ENCODE measurements around the gene HSD17B3. TPM values are rescaled to one million over a fixed set of nuclear protein-coding genes. Genes with fewer than 3 reads are reported as not detected.
"Not testable (repeated sequence)": the region's sequence is repeated elsewhere in the genome, so short reads cannot be mapped to it uniquely, and the experiment has no call there.

Gene HSD17B3
- total and polyA plus RNA-seq, 4 donors, result 0.20 to 0.84 (median 0.49) TPM

DNA sequence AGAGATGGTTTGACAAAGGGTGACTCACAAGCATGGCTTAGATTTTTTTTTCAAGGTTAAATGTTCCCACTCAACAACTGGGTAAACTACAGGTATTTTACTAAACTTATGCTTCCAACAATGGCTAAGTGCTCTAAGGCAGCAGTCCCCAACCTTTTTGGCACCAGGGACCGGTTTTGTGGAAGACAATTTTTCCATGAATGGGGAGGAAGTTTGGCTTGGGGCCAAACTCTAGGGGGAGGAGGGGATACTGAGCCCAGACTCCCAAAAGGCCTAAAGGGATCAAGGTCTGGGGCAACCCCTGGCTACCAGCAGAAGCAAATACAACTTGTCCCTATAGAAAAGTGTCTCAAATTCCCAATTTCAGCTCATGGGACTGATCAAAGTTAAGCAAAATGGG lies 32.0 kb upstream of the HSD17B3 start:
- Histone ChIP-seq H3K9me3 (ENCODE audit: control insufficient read depth, insufficient read depth, low read length) (no peaks in the 10 kb centered on the region), H3K4me1 (ENCODE audit: control insufficient read depth, insufficient read depth, low read length) (no peaks in the 10 kb centered on the region), H3K36me3 (ENCODE audit: control insufficient read depth, insufficient read depth, low read length) (no peaks in the 10 kb centered on the region), H3K27ac (ENCODE audit: low read depth, low read length) (no peak overlapping the region), H3K4me3 (ENCODE audit: low read depth, low read length) (no peak overlapping the region), H3K27me3 (ENCODE audit: control insufficient read depth, insufficient read depth, low read length) (no peaks in the 10 kb centered on the region)
- DNase-seq (ENCODE audit: low read depth in 4 of 6, low spot score in 6 of 6), result no peak
- no CpG with 5 or more reads among the region's 1 CpG for WGBS (ENCODE audit: insufficient coverage)

DNA sequence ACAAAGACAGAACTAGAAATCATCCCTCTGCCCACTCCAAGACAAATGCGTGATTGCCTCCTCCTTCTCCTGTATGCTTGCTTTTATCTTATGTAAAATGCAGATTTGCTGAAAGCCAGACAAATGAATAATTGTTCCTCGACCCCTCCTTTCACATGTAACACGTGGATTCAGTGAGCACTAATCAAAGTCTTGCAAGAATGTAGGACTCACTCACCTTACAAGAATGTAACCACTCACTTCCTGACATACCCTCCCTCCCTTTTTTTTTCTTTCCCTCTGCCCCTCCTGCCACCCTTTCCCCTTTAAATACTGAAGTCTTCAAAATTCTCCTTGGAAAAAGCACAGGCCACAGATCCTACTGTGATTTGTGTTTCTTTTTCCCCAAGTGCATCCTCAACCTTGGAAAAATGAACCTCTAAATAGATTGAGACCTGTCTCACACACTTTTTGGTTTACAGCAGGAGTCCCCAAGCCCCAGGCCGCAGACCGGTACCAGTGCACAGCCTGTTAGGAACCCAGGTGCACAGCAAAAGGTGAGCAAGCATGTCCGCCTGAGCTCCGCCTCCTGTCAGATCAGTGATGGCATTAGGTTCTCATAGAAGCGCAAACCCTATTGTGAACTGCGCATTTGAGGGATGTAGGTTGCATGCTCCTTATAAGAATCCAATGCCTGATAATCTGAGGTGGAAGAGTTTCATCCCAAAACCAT lies 29.4 kb upstream of the HSD17B3 start:
- Histone ChIP-seq H3K4me1 (ENCODE audit: control insufficient read depth, insufficient read depth, low read length) (no peaks in the 10 kb centered on the region), H3K27me3 (ENCODE audit: control insufficient read depth, insufficient read depth, low read length) (no peaks in the 10 kb centered on the region), H3K4me3 (ENCODE audit: low read depth, low read length) (no peak overlapping the region), H3K9me3 (ENCODE audit: control insufficient read depth, insufficient read depth, low read length) (no peaks in the 10 kb centered on the region), H3K27ac (ENCODE audit: low read depth, low read length) (no peak overlapping the region), H3K36me3 (ENCODE audit: control insufficient read depth, insufficient read depth, low read length) (no peaks in the 10 kb centered on the region)
- WGBS (ENCODE audit: insufficient coverage), result 85% methylated on average over 6 of the region's 9 CpGs
- no peak for DNase-seq (ENCODE audit: low read depth in 4 of 6, low spot score in 6 of 6)

DNA sequence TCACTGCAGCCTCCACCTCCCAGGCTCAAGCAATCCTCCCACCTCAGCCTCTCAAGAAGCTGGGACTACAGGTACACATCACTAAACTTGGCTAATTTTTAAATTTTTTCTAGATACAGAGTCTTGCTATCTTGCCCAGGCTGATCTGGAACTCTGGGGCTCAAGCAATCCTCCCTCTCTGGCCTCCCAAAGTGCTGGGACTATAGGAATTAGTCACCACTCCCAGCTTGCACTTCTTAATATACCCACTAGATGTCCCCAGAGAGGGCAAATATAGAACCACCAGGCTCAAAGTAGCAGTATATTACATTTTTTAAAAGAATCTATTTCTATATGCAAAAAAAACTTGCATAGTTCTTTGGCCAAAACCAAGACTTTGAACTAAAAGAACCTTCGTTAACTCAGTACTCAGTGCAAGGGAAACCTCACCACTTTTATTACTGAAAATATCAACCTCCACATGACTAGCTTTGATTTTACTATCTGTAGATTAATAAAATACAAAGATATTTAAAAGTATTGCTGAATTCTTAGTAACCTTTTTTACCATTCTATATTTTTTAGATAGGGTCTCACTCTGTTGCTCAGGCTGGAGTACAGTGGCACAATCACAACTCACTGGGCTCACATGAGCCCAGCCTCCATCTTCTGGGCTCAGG lies 25.8 kb upstream of the HSD17B3 start:
- H3K4me3 ChIP-seq (ENCODE audit: low read depth, low read length), result no peak overlapping the region
- no peaks in the 10 kb centered on the region for H3K4me1 ChIP-seq (ENCODE audit: control insufficient read depth, insufficient read depth, low read length)
- H3K9me3 ChIP-seq (ENCODE audit: control insufficient read depth, insufficient read depth, low read length), result no peaks in the 10 kb centered on the region
- H3K27me3 ChIP-seq (ENCODE audit: control insufficient read depth, insufficient read depth, low read length), result no peaks in the 10 kb centered on the region
- peak in 3 of 6 donors; percentile 42 to 82 (median 78) for DNase-seq (ENCODE audit: low read depth in 4 of 6, low spot score in 6 of 6)
- no peaks in the 10 kb centered on the region for H3K36me3 ChIP-seq (ENCODE audit: control insufficient read depth, insufficient read depth, low read length)
- no peak overlapping the region for H3K27ac ChIP-seq (ENCODE audit: low read depth, low read length)
- no CpG with 5 or more reads among the region's 1 CpG for WGBS (ENCODE audit: insufficient coverage)

DNA sequence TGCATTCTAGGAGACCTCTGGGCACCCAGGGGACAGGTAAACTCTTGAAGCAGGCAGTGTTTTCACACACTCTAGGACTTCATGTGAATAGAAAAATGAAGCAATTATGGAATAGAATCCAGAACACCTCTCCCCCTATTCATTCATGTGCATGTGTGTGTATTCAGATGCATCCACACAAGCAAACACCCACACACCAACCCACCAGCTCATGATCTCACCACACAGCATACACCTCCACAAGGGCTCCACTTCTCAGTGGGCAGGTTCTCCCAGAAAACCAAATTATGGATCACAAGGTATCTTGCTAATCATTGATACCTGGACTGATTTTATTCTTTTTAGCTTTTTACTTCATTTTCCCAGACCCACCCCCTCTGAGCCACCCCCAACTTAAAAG lies 21.2 kb upstream of the HSD17B3 start:
- Histone ChIP-seq H3K27ac (ENCODE audit: low read depth, low read length) (no peak overlapping the region), H3K4me3 (ENCODE audit: low read depth, low read length) (no peak overlapping the region), H3K4me1 (ENCODE audit: control insufficient read depth, insufficient read depth, low read length) (no peaks in the 10 kb centered on the region), H3K27me3 (ENCODE audit: control insufficient read depth, insufficient read depth, low read length) (no peaks in the 10 kb centered on the region), H3K36me3 (ENCODE audit: control insufficient read depth, insufficient read depth, low read length) (no peaks in the 10 kb centered on the region), H3K9me3 (ENCODE audit: control insufficient read depth, insufficient read depth, low read length) (no peaks in the 10 kb centered on the region)
- no peak for DNase-seq (ENCODE audit: low read depth in 4 of 6, low spot score in 6 of 6)

DNA sequence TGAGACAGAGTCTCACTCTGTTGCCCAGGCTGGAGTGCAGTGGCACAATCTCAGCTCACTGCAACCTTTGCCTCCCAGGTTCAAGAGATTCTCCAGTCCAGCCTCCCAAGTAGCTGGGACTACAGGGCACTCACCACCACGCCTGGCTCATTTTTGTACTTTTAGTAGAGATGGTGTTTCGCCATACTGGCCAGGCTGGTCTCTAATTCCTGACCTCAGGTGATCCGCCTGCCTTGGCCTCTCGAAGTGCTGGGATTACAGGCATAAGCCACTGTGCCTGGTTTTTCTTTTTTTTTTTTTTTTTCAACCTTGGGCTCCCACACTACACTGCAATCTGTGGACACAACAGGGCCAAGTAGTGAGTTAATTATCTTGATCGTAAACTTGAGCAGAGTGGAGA lies 20.8 kb upstream of the HSD17B3 start:
- not testable (repeated sequence) for H3K36me3 ChIP-seq (ENCODE audit: control insufficient read depth, insufficient read depth, low read length); H3K4me3 ChIP-seq (ENCODE audit: low read depth, low read length); H3K27ac ChIP-seq (ENCODE audit: low read depth, low read length); H3K9me3 ChIP-seq (ENCODE audit: control insufficient read depth, insufficient read depth, low read length); H3K27me3 ChIP-seq (ENCODE audit: control insufficient read depth, insufficient read depth, low read length); H3K4me1 ChIP-seq (ENCODE audit: control insufficient read depth, insufficient read depth, low read length); DNase-seq (ENCODE audit: low read depth in 4 of 6, low spot score in 6 of 6)
- WGBS (ENCODE audit: insufficient coverage), result 95% methylated on average over 4 of the region's 5 CpGs

DNA sequence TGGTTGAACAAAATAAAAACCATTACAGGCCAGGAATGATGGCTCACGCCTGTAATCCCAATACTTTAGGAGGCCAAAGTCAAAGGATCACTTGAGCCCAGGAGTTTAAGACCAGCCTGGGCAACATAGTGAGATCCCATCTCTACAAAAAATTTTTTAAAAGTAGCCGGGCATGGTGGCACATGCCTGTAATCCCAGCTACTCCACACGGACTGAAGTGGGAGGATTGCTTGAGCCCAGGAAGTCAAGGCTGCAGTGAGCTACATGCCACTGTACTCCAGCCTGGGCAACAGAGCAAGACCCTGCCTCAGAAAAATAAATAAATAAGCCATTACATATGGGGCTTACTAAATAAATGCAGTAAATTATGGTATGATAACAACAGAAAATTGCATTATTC lies 20.2 kb upstream of the HSD17B3 start:
- H3K27me3 ChIP-seq (ENCODE audit: control insufficient read depth, insufficient read depth, low read length); H3K27ac ChIP-seq (ENCODE audit: low read depth, low read length); H3K4me3 ChIP-seq (ENCODE audit: low read depth, low read length); H3K9me3 ChIP-seq (ENCODE audit: control insufficient read depth, insufficient read depth, low read length); DNase-seq (ENCODE audit: low read depth in 4 of 6, low spot score in 6 of 6); H3K36me3 ChIP-seq (ENCODE audit: control insufficient read depth, insufficient read depth, low read length); H3K4me1 ChIP-seq (ENCODE audit: control insufficient read depth, insufficient read depth, low read length): not testable (repeated sequence)
- WGBS (ENCODE audit: insufficient coverage), result 100% methylated on average over 2 of the region's 3 CpGs

DNA sequence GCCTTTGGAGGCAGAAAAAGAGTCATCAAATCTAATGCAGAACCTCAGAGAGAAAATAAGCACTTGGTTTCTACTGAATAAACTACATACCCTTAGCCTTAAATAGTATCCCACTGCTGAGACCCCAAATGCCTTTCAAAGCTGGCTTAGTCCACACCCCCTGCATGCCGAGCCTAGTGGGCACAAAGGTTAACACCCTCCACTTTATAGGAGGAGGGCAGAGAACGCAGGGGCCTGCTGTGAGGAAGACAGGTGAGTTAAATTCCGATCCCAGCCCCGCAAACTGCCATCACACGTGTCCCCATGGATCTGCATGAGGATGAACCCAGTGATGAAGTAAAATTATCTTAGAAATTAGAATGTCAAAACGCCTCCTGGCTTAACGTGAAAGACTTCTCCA lies 19.5 kb upstream of the HSD17B3 start:
- WGBS (ENCODE audit: insufficient coverage), result no CpG with 5 or more reads among the region's 7 CpGs
- H3K36me3 ChIP-seq (ENCODE audit: control insufficient read depth, insufficient read depth, low read length), result no peaks in the 10 kb centered on the region

DNA sequence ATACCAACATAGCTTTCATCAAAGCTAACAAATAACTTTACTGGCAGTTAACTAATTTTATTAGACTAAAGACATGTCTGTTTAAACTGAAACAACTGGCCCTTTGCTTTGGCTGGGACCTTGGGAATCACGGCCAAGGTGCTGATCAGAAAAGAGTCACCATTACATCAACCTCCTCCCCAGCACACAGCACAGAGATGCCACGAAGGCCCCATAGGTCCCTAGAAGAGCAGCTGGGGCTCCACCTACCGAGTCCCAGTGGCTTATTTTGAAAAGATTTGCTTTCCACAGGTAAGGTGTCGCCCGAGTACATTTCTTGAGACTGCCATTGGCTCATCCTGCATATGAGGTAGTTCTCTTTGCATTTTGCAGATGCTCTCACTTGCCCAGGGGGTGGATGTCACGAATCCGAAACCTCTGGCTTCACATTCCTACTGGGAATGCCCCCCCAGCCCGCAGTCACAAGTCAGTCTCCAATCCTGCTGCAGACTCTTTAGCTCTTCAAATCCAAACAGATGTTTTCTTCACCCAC lies 18.8 kb upstream of the HSD17B3 start:
- H3K4me3 ChIP-seq (ENCODE audit: low read depth, low read length), result no peak overlapping the region
- no peaks in the 10 kb centered on the region for H3K9me3 ChIP-seq (ENCODE audit: control insufficient read depth, insufficient read depth, low read length)
- WGBS (ENCODE audit: insufficient coverage), result 57% methylated on average over 7 of the region's 8 CpGs
- no peak overlapping the region for H3K27ac ChIP-seq (ENCODE audit: low read depth, low read length)
- H3K36me3 ChIP-seq (ENCODE audit: control insufficient read depth, insufficient read depth, low read length), result no peaks in the 10 kb centered on the region
- no peak for DNase-seq (ENCODE audit: low read depth in 4 of 6, low spot score in 6 of 6)
- no peaks in the 10 kb centered on the region for H3K27me3 ChIP-seq (ENCODE audit: control insufficient read depth, insufficient read depth, low read length)
- H3K4me1 ChIP-seq (ENCODE audit: control insufficient read depth, insufficient read depth, low read length), result no peaks in the 10 kb centered on the region

More for the DNA sequence above, 19.5 kb upstream of the HSD17B3 start:
- H3K27ac ChIP-seq (ENCODE audit: low read depth, low read length), result no peak overlapping the region
- no peaks in the 10 kb centered on the region for H3K27me3 ChIP-seq (ENCODE audit: control insufficient read depth, insufficient read depth, low read length)
- DNase-seq (ENCODE audit: low read depth in 4 of 6, low spot score in 6 of 6), result no peak
- no peaks in the 10 kb centered on the region for H3K9me3 ChIP-seq (ENCODE audit: control insufficient read depth, insufficient read depth, low read length)
- no peak overlapping the region for H3K4me3 ChIP-seq (ENCODE audit: low read depth, low read length)
- no peaks in the 10 kb centered on the region for H3K4me1 ChIP-seq (ENCODE audit: control insufficient read depth, insufficient read depth, low read length)

DNA sequence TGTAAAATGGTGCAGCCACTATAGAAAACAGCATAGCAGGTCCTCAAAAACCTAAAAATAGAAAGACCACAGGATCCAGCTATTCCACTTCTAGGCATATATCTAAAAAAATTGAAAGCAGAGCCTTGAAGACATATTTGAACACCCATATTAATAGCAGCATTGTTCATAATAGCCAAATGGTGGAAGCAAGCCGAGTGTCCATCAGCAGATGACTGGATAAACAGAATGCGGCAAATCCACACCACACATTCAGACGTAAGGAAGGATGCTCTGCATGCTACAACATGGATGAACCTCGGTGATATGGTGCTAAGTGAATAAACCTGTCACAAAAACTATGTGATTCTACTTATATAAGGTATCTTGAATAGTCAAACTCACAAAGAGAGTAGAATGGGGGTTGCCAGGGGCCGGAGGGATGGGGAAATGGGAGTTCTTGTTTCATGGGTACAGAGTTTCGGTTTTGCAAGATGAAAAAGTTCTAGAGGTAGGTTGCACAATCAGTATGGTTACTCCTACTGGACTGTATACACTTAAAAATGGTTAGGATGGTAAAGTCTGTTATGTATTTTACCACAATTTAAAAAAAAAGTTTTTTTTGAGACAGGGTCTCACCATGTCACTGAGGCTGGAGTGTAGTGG lies 17.1 kb upstream of the HSD17B3 start:
- no peak overlapping the region for H3K4me3 ChIP-seq (ENCODE audit: low read depth, low read length)
- WGBS (ENCODE audit: insufficient coverage), result 60% methylated on average over 3 of the region's 6 CpGs
- H3K27me3 ChIP-seq (ENCODE audit: control insufficient read depth, insufficient read depth, low read length), result no peaks in the 10 kb centered on the region
- H3K4me1 ChIP-seq (ENCODE audit: control insufficient read depth, insufficient read depth, low read length), result no peaks in the 10 kb centered on the region
- no peak for DNase-seq (ENCODE audit: low read depth in 4 of 6, low spot score in 6 of 6)
- H3K27ac ChIP-seq (ENCODE audit: low read depth, low read length), result no peak overlapping the region
- H3K36me3 ChIP-seq (ENCODE audit: control insufficient read depth, insufficient read depth, low read length), result no peaks in the 10 kb centered on the region
- H3K9me3 ChIP-seq (ENCODE audit: control insufficient read depth, insufficient read depth, low read length), result no peaks in the 10 kb centered on the region

Data from spinal cord (tissue), 10 donors.